GM10266 (cell line): ENCODE measurements around the gene LTBP3.

Experiments
- DNase-seq: peaks from one replicate; pipeline ENCODE4 v3.0.0; 2012; ENCODE audit errors: extremely low spot score
- TF ChIP-seq, protein P1 (sequence below): IDR thresholded peaks from 2 replicates; pipeline ENCODE4 v1.5.1; 2012; ENCODE audit warnings: mild to moderate bottlenecking, low read depth; ENCODE audit not compliant: control insufficient read depth, insufficient read depth; ENCODE audit errors: missing control alignments

The LTBP3 gene

GRCh38 chr11:65551572-65552387, 6.4 kb downstream of the LTBP3 start:
- peak; percentile 78 for DNase-seq
- TF ChIP-seq, protein P1, sequence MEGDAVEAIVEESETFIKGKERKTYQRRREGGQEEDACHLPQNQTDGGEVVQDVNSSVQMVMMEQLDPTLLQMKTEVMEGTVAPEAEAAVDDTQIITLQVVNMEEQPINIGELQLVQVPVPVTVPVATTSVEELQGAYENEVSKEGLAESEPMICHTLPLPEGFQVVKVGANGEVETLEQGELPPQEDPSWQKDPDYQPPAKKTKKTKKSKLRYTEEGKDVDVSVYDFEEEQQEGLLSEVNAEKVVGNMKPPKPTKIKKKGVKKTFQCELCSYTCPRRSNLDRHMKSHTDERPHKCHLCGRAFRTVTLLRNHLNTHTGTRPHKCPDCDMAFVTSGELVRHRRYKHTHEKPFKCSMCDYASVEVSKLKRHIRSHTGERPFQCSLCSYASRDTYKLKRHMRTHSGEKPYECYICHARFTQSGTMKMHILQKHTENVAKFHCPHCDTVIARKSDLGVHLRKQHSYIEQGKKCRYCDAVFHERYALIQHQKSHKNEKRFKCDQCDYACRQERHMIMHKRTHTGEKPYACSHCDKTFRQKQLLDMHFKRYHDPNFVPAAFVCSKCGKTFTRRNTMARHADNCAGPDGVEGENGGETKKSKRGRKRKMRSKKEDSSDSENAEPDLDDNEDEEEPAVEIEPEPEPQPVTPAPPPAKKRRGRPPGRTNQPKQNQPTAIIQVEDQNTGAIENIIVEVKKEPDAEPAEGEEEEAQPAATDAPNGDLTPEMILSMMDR: peak; percentile 81

DNA sequence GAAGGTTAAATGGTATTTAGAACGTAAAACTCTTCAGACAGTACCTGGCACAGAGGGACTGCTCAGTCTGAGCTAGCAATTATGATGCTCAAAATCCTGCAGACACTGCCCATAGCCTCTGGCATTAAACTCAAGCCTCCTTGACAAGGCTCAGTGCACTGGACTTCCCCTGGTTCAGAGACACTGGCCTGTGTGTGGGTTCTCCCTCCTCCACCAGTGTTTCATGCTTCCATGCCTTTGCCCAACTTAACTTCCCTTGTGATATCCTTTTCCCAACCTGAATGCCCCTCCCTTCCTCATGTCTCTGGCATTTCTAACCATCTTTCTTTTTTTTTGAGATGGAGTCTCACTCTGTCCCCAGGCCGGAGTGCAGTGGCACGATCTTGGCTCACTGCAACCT, 9.1 kb downstream of the LTBP3 start:
- TF ChIP-seq, protein P1: no peak
- no peak for DNase-seq

DNA sequence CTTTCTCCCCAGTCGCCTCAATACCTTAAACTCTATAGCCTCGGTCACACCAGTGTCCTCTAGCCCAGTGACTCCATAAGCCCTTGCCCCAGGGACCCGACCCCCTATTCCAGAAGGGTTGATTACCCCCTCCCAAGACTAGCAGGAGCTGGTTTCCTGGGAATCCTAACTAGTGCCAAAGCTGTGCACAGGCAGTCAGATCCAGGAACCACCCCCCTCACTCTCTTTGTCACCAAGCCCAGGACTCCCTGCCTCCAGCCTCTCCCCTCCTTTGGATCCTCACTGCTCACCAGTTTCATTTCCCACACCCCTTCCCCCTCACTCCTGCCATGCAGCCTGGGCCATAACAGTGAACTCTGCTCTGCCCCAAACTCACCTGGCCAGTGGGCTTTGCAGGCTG, 9.8 kb downstream of the LTBP3 start:
- DNase-seq: no peak
- TF ChIP-seq, protein P1: no peak

DNA sequence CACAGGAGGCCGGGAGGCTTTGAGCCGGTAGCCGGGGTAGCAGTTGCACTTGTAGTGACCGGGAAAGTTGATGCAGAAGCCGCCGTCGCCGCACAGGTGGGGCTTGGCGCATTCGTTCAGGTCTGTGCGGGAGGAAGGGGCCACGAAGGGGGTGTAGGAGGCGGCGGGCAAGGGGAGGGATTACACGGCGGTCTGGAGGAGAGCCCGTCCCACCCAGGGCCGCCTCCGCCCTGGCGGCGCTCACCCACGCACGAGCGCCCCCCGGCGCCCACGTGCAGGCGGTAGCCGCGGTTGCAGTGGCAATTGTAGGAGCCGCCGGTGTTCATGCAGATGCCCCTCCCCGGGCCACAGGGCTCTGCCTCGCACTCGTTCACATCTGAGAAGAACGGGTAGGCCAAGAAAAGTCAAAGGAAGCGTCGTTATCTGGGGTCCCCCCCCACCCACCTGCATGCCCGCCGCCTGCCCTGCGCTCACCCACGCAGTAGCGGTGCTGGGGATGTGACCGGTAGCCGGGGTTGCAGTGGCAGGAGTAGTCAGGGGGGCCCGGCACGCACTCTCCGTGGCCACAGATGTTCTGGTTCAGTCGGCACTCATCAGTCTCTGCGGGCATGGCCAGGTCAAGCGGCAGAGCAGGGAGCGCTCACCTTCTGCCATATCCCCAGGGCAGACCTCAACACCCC, 10.6 kb downstream of the LTBP3 start:
- DNase-seq: no peak
- TF ChIP-seq, protein P1: no peak

- DNase-seq: peak; percentile 100
- TF ChIP-seq, protein P1: no peak
Observed at GRCh38 chr11:65546217-65546958, 11.8 kb downstream of the LTBP3 start.

GRCh38 chr11:65545853-65546216, 12.3 kb downstream of the LTBP3 start:
- TF ChIP-seq, protein P1: no peak
- DNase-seq: no peak

- TF ChIP-seq, protein P1: no peak
- no peak for DNase-seq
Observed at GRCh38 chr11:65542738-65543390, 15.3 kb downstream of the LTBP3 start.
